ENCODE measurements around the gene GCNT1. TPM values are rescaled to one million over a fixed set of nuclear protein-coding genes. Genes with fewer than 3 reads are reported as not detected.

GCNT1 gene
- total and polyA plus RNA-seq, 2 donors (not counting 1 experiment from before 2014, with no cell fraction given): 27.7 to 41.5 TPM

DNA sequence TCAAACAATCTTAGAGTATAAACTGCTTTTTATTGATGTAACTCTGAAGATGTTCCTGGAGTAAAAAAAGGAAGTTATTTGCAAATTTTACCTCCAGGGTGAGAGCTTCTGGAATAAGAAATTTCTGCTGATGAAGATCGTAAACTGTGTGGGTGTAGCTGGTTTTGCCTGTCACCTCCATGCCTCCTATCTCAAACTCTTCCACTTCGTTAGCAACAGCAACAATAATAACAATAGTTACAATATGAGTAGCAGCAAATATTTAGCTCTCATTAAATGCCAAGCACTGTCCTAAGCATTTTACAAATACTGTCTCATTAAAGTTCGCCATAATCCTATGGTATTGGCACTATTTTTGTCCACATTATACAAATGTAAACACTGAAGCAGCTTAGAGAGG is 57.9 kb downstream of the GCNT1 start:
- Histone ChIP-seq H3K9me3 (ENCODE audit: control insufficient read depth, insufficient read depth, low read depth, low read length) (no peaks in the 10 kb centered on the region), H3K79me2 (ENCODE audit: control insufficient read depth, insufficient read depth, low read length) (no peaks in the 10 kb centered on the region), H3K36me3 (ENCODE audit: control insufficient read depth, insufficient read depth, low read length) (no peaks in the 10 kb centered on the region), H3K4me1 (ENCODE audit: control insufficient read depth, extremely low read depth, insufficient read depth, low read length) (peaks cover 4% of the 10 kb centered on the region), H3K9ac (ENCODE audit: insufficient read depth, low read length) (no peak overlapping the region), H3K27me3 (ENCODE audit: control insufficient read depth, insufficient read depth, low read length) (no peaks in the 10 kb centered on the region), H3K4me2 (ENCODE audit: extremely low read depth, insufficient read depth, low read length) (no peak overlapping the region), H3K4me3 (replicated peaks in 1 of 4; ENCODE audit: control extremely low read depth in 1 of 4, insufficient read depth in 1 of 4, low read depth in 3 of 4, low read length in 4 of 4) (no peak overlapping the region), H3K27ac (ENCODE audit: insufficient read depth, low read length) (no peak overlapping the region), H2AFZ (ENCODE audit: low read length) (no peak overlapping the region), H4K20me1 (ENCODE audit: control insufficient read depth, extremely low read depth, insufficient read depth, low read length) (no peaks in the 10 kb centered on the region)
- no peak for DNase-seq (ENCODE audit: low read depth in 2 of 2)
- TF ChIP-seq CTCF (conservative IDR thresholded peaks at IDR 0.05 in 1 of 2, IDR thresholded peaks at IDR 0.05 in 1 of 2; ENCODE audit: low read depth in 1 of 2, low read length in 2 of 2) (no peak), EZH2 (IDR thresholded peaks at IDR 0.05; ENCODE audit: low read length, missing control alignments) (no peak)

DNA sequence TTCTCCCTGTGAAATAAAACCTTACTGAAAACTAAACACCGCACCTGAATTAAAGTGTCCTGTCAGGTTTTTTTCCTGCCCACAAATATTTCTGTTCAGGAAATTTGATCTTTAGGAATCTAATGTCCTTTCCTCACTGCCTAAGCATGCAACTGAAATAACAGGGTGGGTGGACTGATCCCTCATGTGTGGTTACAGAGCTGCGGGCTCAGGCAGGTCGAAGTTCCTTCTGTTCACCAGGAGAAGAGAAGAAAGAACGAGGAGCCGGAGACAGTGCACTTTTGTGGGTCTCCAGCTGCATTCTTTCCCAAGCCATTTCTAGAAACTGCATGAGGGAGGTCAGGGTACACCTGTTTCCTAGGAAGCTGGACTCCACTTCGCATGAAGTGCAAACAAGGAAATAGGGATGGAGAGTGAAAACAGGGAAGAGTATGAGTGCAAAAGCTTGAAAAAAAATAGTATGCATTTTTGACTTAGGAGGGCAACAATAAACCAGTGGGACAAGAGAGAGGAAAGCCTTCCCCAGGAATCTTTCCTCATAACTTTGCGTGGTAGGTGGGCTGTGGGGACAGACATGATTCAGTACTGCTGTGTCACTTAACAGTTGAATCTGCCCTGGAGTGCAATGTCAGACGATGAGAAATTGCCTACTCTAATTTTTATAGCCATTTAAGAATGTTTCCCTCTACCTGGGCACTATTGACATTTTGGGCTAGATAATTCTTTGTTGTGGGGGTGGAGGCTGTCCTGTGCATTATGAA is 60.3 kb downstream of the GCNT1 start:
- no peaks in the 10 kb centered on the region for H3K36me3 ChIP-seq (ENCODE audit: control insufficient read depth, insufficient read depth, low read length)
- H2AFZ ChIP-seq (ENCODE audit: low read length): no peak overlapping the region
- H3K4me1 ChIP-seq (ENCODE audit: control insufficient read depth, extremely low read depth, insufficient read depth, low read length): no peaks in the 10 kb centered on the region
- TF ChIP-seq CTCF (conservative IDR thresholded peaks at IDR 0.05 in 1 of 2, IDR thresholded peaks at IDR 0.05 in 1 of 2; ENCODE audit: low read depth in 1 of 2, low read length in 2 of 2): no peak
- no peak for TF ChIP-seq EZH2 (IDR thresholded peaks at IDR 0.05; ENCODE audit: low read length, missing control alignments)
- DNase-seq (ENCODE audit: low read depth in 2 of 2): peak in 1 of 2 donors; percentile 73
- no peak overlapping the region for H3K9ac ChIP-seq (ENCODE audit: insufficient read depth, low read length)
- no peak overlapping the region for H3K27ac ChIP-seq (ENCODE audit: insufficient read depth, low read length)
- H3K4me2 ChIP-seq (ENCODE audit: extremely low read depth, insufficient read depth, low read length): no peak overlapping the region
- H3K27me3 ChIP-seq (ENCODE audit: control insufficient read depth, insufficient read depth, low read length): no peaks in the 10 kb centered on the region
- H4K20me1 ChIP-seq (ENCODE audit: control insufficient read depth, extremely low read depth, insufficient read depth, low read length): no peaks in the 10 kb centered on the region
- no peaks in the 10 kb centered on the region for H3K79me2 ChIP-seq (ENCODE audit: control insufficient read depth, insufficient read depth, low read length)
- H3K9me3 ChIP-seq (ENCODE audit: control insufficient read depth, insufficient read depth, low read depth, low read length): no peaks in the 10 kb centered on the region
- no peak overlapping the region for H3K4me3 ChIP-seq (replicated peaks in 1 of 4; ENCODE audit: control extremely low read depth in 1 of 4, insufficient read depth in 1 of 4, low read depth in 3 of 4, low read length in 4 of 4)

- Histone ChIP-seq H3K9ac (ENCODE audit: insufficient read depth, low read length) (no peak overlapping the region), H3K36me3 (ENCODE audit: control insufficient read depth, insufficient read depth, low read length) (no peaks in the 10 kb centered on the region), H3K4me2 (ENCODE audit: extremely low read depth, insufficient read depth, low read length) (no peak overlapping the region), H3K4me1 (ENCODE audit: control insufficient read depth, extremely low read depth, insufficient read depth, low read length) (no peaks in the 10 kb centered on the region), H3K9me3 (ENCODE audit: control insufficient read depth, insufficient read depth, low read depth, low read length) (no peaks in the 10 kb centered on the region), H3K27me3 (ENCODE audit: control insufficient read depth, insufficient read depth, low read length) (no peaks in the 10 kb centered on the region), H3K27ac (ENCODE audit: insufficient read depth, low read length) (no peak overlapping the region), H3K4me3 (replicated peaks in 1 of 4; ENCODE audit: control extremely low read depth in 1 of 4, insufficient read depth in 1 of 4, low read depth in 3 of 4, low read length in 4 of 4) (no peak overlapping the region), H4K20me1 (ENCODE audit: control insufficient read depth, extremely low read depth, insufficient read depth, low read length) (no peaks in the 10 kb centered on the region), H2AFZ (ENCODE audit: low read length) (no peak overlapping the region), H3K79me2 (ENCODE audit: control insufficient read depth, insufficient read depth, low read length) (no peaks in the 10 kb centered on the region)
- TF ChIP-seq EZH2 (IDR thresholded peaks at IDR 0.05; ENCODE audit: low read length, missing control alignments) (no peak), CTCF (conservative IDR thresholded peaks at IDR 0.05 in 1 of 2, IDR thresholded peaks at IDR 0.05 in 1 of 2; ENCODE audit: low read depth in 1 of 2, low read length in 2 of 2) (no peak)
- peak in 1 of 2 donors; percentile 48 for DNase-seq (ENCODE audit: low read depth in 2 of 2)
These were observed 62.3 kb downstream of the GCNT1 start for GRCh38 chr9:76521244-76521681.

Data from fibroblast of lung (primary cell).